ENCODE measurements around the gene ZSCAN5B.
"Not testable (repeated sequence)": the region's sequence is repeated elsewhere in the genome, so short reads cannot be mapped to it uniquely, and the experiment has no call there.

Gene ZSCAN5B

GRCh38 chr19:56197646-56198045 is at the start of gene ZSCAN5B:
Gene ZSCAN5B, minus strand, starts transcription at chr19:56197783. Its CDS starts 4,731 bp downstream, at chr19:56193052.
- DNase-seq (ENCODE audit: low read depth), result not testable (repeated sequence)

- DNase-seq (ENCODE audit: low read depth), result not testable (repeated sequence)
These were observed 48.2 kb upstream of the ZSCAN5B start for GRCh38 chr19:56245764-56246163.

GRCh38 chr19:56245121-56245740 is 47.6 kb upstream of the ZSCAN5B start:
- DNase-seq (ENCODE audit: low read depth), result peak; percentile 3

- DNase-seq (ENCODE audit: low read depth), result no peak
These were observed 25.9 kb upstream of the ZSCAN5B start for GRCh38 chr19:56223481-56223880.

- DNase-seq (ENCODE audit: low read depth), result no peak
These were observed 25.3 kb upstream of the ZSCAN5B start for GRCh38 chr19:56222901-56223300.

GRCh38 chr19:56221851-56222250 is 24.3 kb upstream of the ZSCAN5B start:
- DNase-seq (ENCODE audit: low read depth), result no peak

- DNase-seq (ENCODE audit: low read depth), result peak; percentile 24
These were observed 23.9 kb upstream of the ZSCAN5B start for GRCh38 chr19:56221442-56221841.

GRCh38 chr19:56218961-56219360 is 21.4 kb upstream of the ZSCAN5B start:
- DNase-seq (ENCODE audit: low read depth), result no peak

GRCh38 chr19:56217039-56217949 is 19.7 kb upstream of the ZSCAN5B start:
- peak; percentile 41 for DNase-seq (ENCODE audit: low read depth)

GRCh38 chr19:56211718-56212117 is 14.1 kb upstream of the ZSCAN5B start:
- DNase-seq (ENCODE audit: low read depth), result no peak

- not testable (repeated sequence) for DNase-seq (ENCODE audit: low read depth)
These were observed 12.5 kb upstream of the ZSCAN5B start for GRCh38 chr19:56210036-56210435.

GRCh38 chr19:56209091-56209490 is 11.5 kb upstream of the ZSCAN5B start:
- DNase-seq (ENCODE audit: low read depth), result no peak

- DNase-seq (ENCODE audit: low read depth), result not testable (repeated sequence)
These were observed 10.0 kb upstream of the ZSCAN5B start for GRCh38 chr19:56207581-56207980.

GRCh38 chr19:56201973-56202372 is 4.4 kb upstream of the ZSCAN5B start, which contains the start of gene ZSCAN5C:
Gene ZSCAN5C, plus strand, starts transcription at chr19:56202273. Its CDS starts 3,641 bp downstream, at chr19:56205914.
- DNase-seq (ENCODE audit: low read depth), result no peak

- DNase-seq (ENCODE audit: low read depth), result no peak
These were observed 2.1 kb upstream of the ZSCAN5B start for GRCh38 chr19:56199687-56200086.

GRCh38 chr19:56193981-56194640 is 3.5 kb downstream of the ZSCAN5B start:
- no peak for DNase-seq (ENCODE audit: low read depth)

GRCh38 chr19:56191711-56192110 is 5.9 kb downstream of the ZSCAN5B start:
- no peak for DNase-seq (ENCODE audit: low read depth)

GRCh38 chr19:56191115-56191514 is 6.5 kb downstream of the ZSCAN5B start:
- DNase-seq (ENCODE audit: low read depth), result no peak

GRCh38 chr19:56189785-56190184 is 7.8 kb downstream of the ZSCAN5B start:
- no peak for DNase-seq (ENCODE audit: low read depth)

GRCh38 chr19:56177564-56178243 is 19.9 kb downstream of the ZSCAN5B start:
- no peak for DNase-seq (ENCODE audit: low read depth)

GRCh38 chr19:56176881-56177280 is 20.7 kb downstream of the ZSCAN5B start:
- no peak for DNase-seq (ENCODE audit: low read depth)

- DNase-seq (ENCODE audit: low read depth), result not testable (repeated sequence)
These were observed 21.3 kb downstream of the ZSCAN5B start for GRCh38 chr19:56176310-56176709.
